GM23338 (cell line): Measurements from ENCODE around the gene CA4. TPM values are rescaled to one million over a fixed set of nuclear protein-coding genes. Genes with fewer than 3 reads are reported as not detected.
"Not testable (repeated sequence)": the region's sequence is repeated elsewhere in the genome, so short reads cannot be mapped to it uniquely, and the experiment has no call there.

Experiments used
- ATAC-seq: fragments of 200-7000 bp; cut with Tn5 transposase; 3 replicates; pipeline ENCODE4 v1.9.1; 2020
- DNase-seq: peaks from one replicate; pipeline ENCODE4 v3.0.0-alpha.2; 2015; ENCODE audit warnings: low spot score
- H2AFZ ChIP-seq: fragments of 200-600 bp; sonication (generic); 2 replicates; pipeline ENCODE4 v1.8.0; 2016; ENCODE audit warnings: antibody characterized with exemption, mild to moderate bottlenecking, moderate library complexity
- H3F3A ChIP-seq: fragments of 200-600 bp; sonication (generic); replicated peaks from 2 replicates; pipeline ENCODE4 v1.8.0; 2017; ENCODE audit warnings: antibody characterized with exemption, mixed run types, low read depth
- H3K27ac ChIP-seq: fragments of 200-600 bp; sonication (generic); 2 replicates; pipeline ENCODE4 v1.6.1; 2016; ENCODE audit warnings: low read depth
- H3K27me3 ChIP-seq: fragments of 200-600 bp; sonication (generic); 2 replicates; pipeline ENCODE4 v1.8.0; 2016; ENCODE audit warnings: mild to moderate bottlenecking, mixed run types, moderate library complexity; ENCODE audit not compliant: insufficient read depth
- H3K36me3 ChIP-seq: fragments of 200-600 bp; sonication (generic); 2 replicates; pipeline ENCODE4 v1.8.0; 2016; ENCODE audit warnings: mild to moderate bottlenecking; ENCODE audit not compliant: insufficient read depth
- H3K4me1 ChIP-seq: fragments of 200-600 bp; sonication (generic); 2 replicates; pipeline ENCODE4 v1.8.0; 2016; ENCODE audit warnings: mild to moderate bottlenecking, moderate library complexity; ENCODE audit not compliant: insufficient read depth
- H3K4me2 ChIP-seq: fragments of 200-600 bp; sonication (generic); 2 replicates; pipeline ENCODE4 v1.7.1; 2017; ENCODE audit warnings: mixed run types
- H3K4me3 ChIP-seq: fragments of 200-600 bp; sonication (generic); 2 replicates; pipeline ENCODE4 v1.6.1; 2016; ENCODE audit warnings: mixed run types
- H3K79me2 ChIP-seq: fragments of 200-600 bp; sonication (generic); replicated peaks from 2 replicates; pipeline ENCODE4 v1.8.0; 2017; ENCODE audit warnings: mild to moderate bottlenecking; ENCODE audit not compliant: insufficient read depth
- H3K9me2 ChIP-seq: fragments of 200-600 bp; sonication (generic); 2 replicates; pipeline ENCODE4 v1.8.0; 2017; ENCODE audit not compliant: insufficient read depth
- H4K20me1 ChIP-seq: fragments of 200-600 bp; sonication (generic); replicated peaks from 2 replicates; pipeline ENCODE4 v1.8.0; 2017; ENCODE audit warnings: mild to moderate bottlenecking; ENCODE audit not compliant: insufficient read depth
- H3K27ac Mint-ChIP-seq: 2 replicates; pipeline ENCODE4 v1.8.0; 2020; ENCODE audit warnings: inconsistent platforms, mild to moderate bottlenecking, moderate library complexity, mixed read lengths
- H3K27me3 Mint-ChIP-seq: 3 replicates; pipeline ENCODE4 v1.8.0; 2022; ENCODE audit warnings: low read depth, mild to moderate bottlenecking, moderate library complexity, mixed read lengths, inconsistent platforms; ENCODE audit not compliant: insufficient read depth, poor library complexity
- H3K36me3 Mint-ChIP-seq: 3 replicates; pipeline ENCODE4 v1.8.0; 2021; ENCODE audit warnings: low read depth, mild to moderate bottlenecking, inconsistent platforms, moderate library complexity, mixed read lengths
- H3K4me1 Mint-ChIP-seq: 3 replicates; pipeline ENCODE4 v1.8.0; 2020; ENCODE audit warnings: mild to moderate bottlenecking, inconsistent platforms, mixed read lengths
- H3K4me3 Mint-ChIP-seq: 3 replicates; pipeline ENCODE4 v1.8.0; 2021; ENCODE audit warnings: moderate library complexity, mild to moderate bottlenecking, inconsistent platforms, mixed read lengths
- H3K9me3 Mint-ChIP-seq: 3 replicates; pipeline ENCODE4 v1.8.0; 2020; ENCODE audit warnings: moderate library complexity, mild to moderate bottlenecking, inconsistent platforms, mixed read lengths
- CREB1 ChIP-seq: fragments of 250-450 bp; sonication (Bioruptor Pico); IDR thresholded peaks from 2 replicates; pipeline ENCODE4 v1.5.0; 2020; ENCODE audit warnings: low read depth, mild to moderate bottlenecking, moderate library complexity
- CTCF ChIP-seq, 2 experiments: fragments of 200-600 bp in 1 of 2; sonication (generic) in 1 of 2; conservative IDR thresholded peaks; 2 replicates each; pipeline versions ENCODE4 v1.5.1 to v1.6.1; 2016 to 2017; ENCODE audit warnings: antibody characterized with exemption in 2 of 2, low read depth in 2 of 2, mild to moderate bottlenecking in 2 of 2, moderate library complexity in 1 of 2
- ETS1 ChIP-seq: IDR thresholded peaks from 2 replicates; pipeline ENCODE4 v1.6.1; 2016; ENCODE audit warnings: antibody characterized with exemption
- EZH2 ChIP-seq: fragments of 200-600 bp; sonication (generic); IDR thresholded peaks from one replicate; pipeline ENCODE4 v1.8.0; 2017; ENCODE audit warnings: antibody characterized with exemption, mild to moderate bottlenecking, low read depth; ENCODE audit not compliant: unreplicated experiment
- JUNB ChIP-seq: IDR thresholded peaks from one replicate; pipeline ENCODE4 v1.6.1; 2016; ENCODE audit warnings: antibody characterized with exemption; ENCODE audit not compliant: unreplicated experiment
- NANOG ChIP-seq: IDR thresholded peaks from 2 replicates; pipeline ENCODE4 v1.6.1; 2016; ENCODE audit warnings: antibody characterized with exemption, borderline replicate concordance
- POLR2AphosphoS5 ChIP-seq: IDR thresholded peaks from 2 replicates; pipeline ENCODE4 v1.6.1; 2016; ENCODE audit warnings: antibody characterized with exemption, low read depth
- ZNF331 ChIP-seq: fragments of 250-450 bp; sonication (Bioruptor Pico); IDR thresholded peaks from 2 replicates; pipeline ENCODE4 v1.5.0; 2020; ENCODE audit warnings: low read depth, mild to moderate bottlenecking, moderate library complexity
- long read RNA-seq: library from polyadenylated mRNA; unstranded; transcript quantifications from one replicate; pipeline ENCODE4 v2.0.0, GENCODE V29; 2020; ENCODE audit not compliant: unreplicated experiment
- polyA plus RNA-seq: library from polyadenylated mRNA; unstranded; fragments of >200 nt; fragmentation: Nextera tagmentation; extraction: Ambion mirVana; gene quantifications from 2 replicates; pipeline ENCODE4 v1.2.1, GENCODE V29; 2016
- total RNA-seq: library from RNA; depleted of rRNA; stranded (reverse); fragments of >200 nt; shearing (Covaris generic); gene quantifications from 2 replicates; pipeline ENCODE4 v1.2.3, GENCODE V29; 2014; rRNA removed

Gene CA4
- total RNA-seq (4.9 and 8.2 TPM in 2 replicates), polyA plus RNA-seq (7.6 and 9.4 TPM in 2 replicates)
- long read RNA-seq, partial matches to known transcripts = 4 of 9 reads
- long read RNA-seq, other reads (novel, unspliced or antisense) = 1 of 9 reads

- Histone ChIP-seq H3K27me3 (peaks cover 65% of the 10 kb centered on the region), H3K4me1 (peaks cover 32% of the 10 kb centered on the region), H2AFZ (peak within 1 kb of the TSS; percentile 86), H3K36me3 (no peaks in the 10 kb centered on the region), H3K4me3 (peak within 1 kb of the TSS; percentile 73), H3K4me2 (peak within 1 kb of the TSS; percentile 95), H3K9me2 (no peaks in the 10 kb centered on the region), H3K79me2 (no peaks in the 10 kb centered on the region), H4K20me1 (no peaks in the 10 kb centered on the region), H3K27ac (no peak within 1 kb of the TSS), H3F3A (peaks cover 13% of the 10 kb centered on the region)
- Mint-ChIP-seq H3K27me3 (peaks cover 47% of the 10 kb centered on the region), H3K9me3 (no peaks in the 10 kb centered on the region; the same call in 2 of the 3 replicates), H3K36me3 (no peaks in the 10 kb centered on the region), H3K27ac (no peak within 1 kb of the TSS), H3K4me3 (peak within 1 kb of the TSS; percentile 74), H3K4me1 (peaks cover 33% of the 10 kb centered on the region)
- ATAC-seq (peak; percentile 48), DNase-seq (peak; percentile 72)
- TF ChIP-seq CTCF (conservative IDR thresholded peaks at IDR 0.05; ENCODE audit: low read depth in 2 of 2) (no peak), POLR2AphosphoS5 (peak; percentile 30; the same call in 1 of the 2 replicates), JUNB (no peak), CREB1 (CRISPR knock-in tag) (no peak), ZNF331 (CRISPR knock-in tag) (no peak), EZH2 (peak; percentile 21), NANOG (no peak), ETS1 (no peak)
These were observed at the start of gene CA4 for GRCh38 chr17:60149691-60150582. TSS of gene CA4 (plus strand) at chr17:60149973. CDS start at chr17:60150035, 62 bp downstream.

- not testable (repeated sequence) for H3F3A ChIP-seq, H3K27me3 Mint-ChIP-seq, H3K36me3 Mint-ChIP-seq, H3K4me2 ChIP-seq, H3K27ac ChIP-seq, H3K79me2 ChIP-seq, H3K4me3 Mint-ChIP-seq, DNase-seq, H3K9me2 ChIP-seq, H3K36me3 ChIP-seq, H3K9me3 Mint-ChIP-seq, H3K27ac Mint-ChIP-seq, H3K27me3 ChIP-seq, H3K4me3 ChIP-seq, H2AFZ ChIP-seq, ATAC-seq, H4K20me1 ChIP-seq
- H3K4me1 ChIP-seq = peaks cover 11% of the 10 kb centered on the region
- peaks cover 18% of the 10 kb centered on the region for H3K4me1 Mint-ChIP-seq
These were observed 49.2 kb upstream of the CA4 start for GRCh38 chr17:60100577-60100976.

- peak; percentile 36; the same call in 2 of the 3 replicates for ATAC-seq
- H3K79me2 ChIP-seq, H3K27ac Mint-ChIP-seq, H3K36me3 Mint-ChIP-seq, H3K36me3 ChIP-seq, H4K20me1 ChIP-seq, DNase-seq, H3F3A ChIP-seq, H3K9me3 Mint-ChIP-seq, H3K27me3 ChIP-seq, H3K27ac ChIP-seq, H3K27me3 Mint-ChIP-seq, H3K9me2 ChIP-seq: not testable (repeated sequence)
- Mint-ChIP-seq H3K4me1 (peaks cover 11% of the 10 kb centered on the region), H3K4me3 (peak overlapping the region; percentile 58)
- Histone ChIP-seq H3K4me3 (peak overlapping the region; percentile 36), H2AFZ (peak overlapping the region; percentile 93), H3K4me2 (peak overlapping the region; percentile 59), H3K4me1 (peaks cover 11% of the 10 kb centered on the region)
These were observed 47.6 kb upstream of the CA4 start for GRCh38 chr17:60102015-60102631.
